GM20431 (cell line): ENCODE data around the gene EVI5.
"Not testable (repeated sequence)": the region's sequence is repeated elsewhere in the genome, so short reads cannot be mapped to it uniquely, and the experiment has no call there.

Experiments
- in situ Hi-C: fragments of 300-500 bp; cut with MseI, MboI; formaldehyde crosslinking; loops from one replicate; pipeline ENCODE4 v1.15.0; 2020; ENCODE audit warnings: low sequenced_read_pairs; ENCODE audit not compliant: unreplicated experiment

Gene EVI5

GRCh38 chr1:92707292-92707691 lies 77.6 kb downstream of the EVI5 start:
- in situ Hi-C loops = no loop called here

GRCh38 chr1:92705446-92705845 lies 79.5 kb downstream of the EVI5 start:
- in situ Hi-C loops = no loop called here

GRCh38 chr1:92701147-92701546 lies 83.8 kb downstream of the EVI5 start:
- in situ Hi-C loops = no loop called here

- in situ Hi-C loops = no loop called here
These were observed 86.0 kb downstream of the EVI5 start for GRCh38 chr1:92698932-92699331.

GRCh38 chr1:92695104-92695503 lies 89.8 kb downstream of the EVI5 start:
- in situ Hi-C loops = no loop called here

- in situ Hi-C loops = no loop called here
These were observed 93.0 kb downstream of the EVI5 start for GRCh38 chr1:92691925-92692324.

- in situ Hi-C loops = no loop called here
These were observed 94.5 kb downstream of the EVI5 start for GRCh38 chr1:92690212-92690906.

GRCh38 chr1:92679980-92680379 lies 104.9 kb downstream of the EVI5 start:
- in situ Hi-C loops = no loop called here

GRCh38 chr1:92663775-92664174 lies 121.1 kb downstream of the EVI5 start:
- in situ Hi-C loops = no loop called here

- in situ Hi-C loops = no loop called here
These were observed 122.9 kb downstream of the EVI5 start for GRCh38 chr1:92662048-92662447.

GRCh38 chr1:92657701-92658100 lies 127.2 kb downstream of the EVI5 start:
- in situ Hi-C loops = no loop called here

- in situ Hi-C loops = no loop called here
These were observed 129.6 kb downstream of the EVI5 start for GRCh38 chr1:92655197-92655801.

- in situ Hi-C loops = no loop called here
These were observed 131.1 kb downstream of the EVI5 start for GRCh38 chr1:92653605-92654381.

GRCh38 chr1:92640686-92641085 lies 144.2 kb downstream of the EVI5 start:
- in situ Hi-C loops = not testable (repeated sequence)

GRCh38 chr1:92638498-92638897 lies 146.4 kb downstream of the EVI5 start:
- in situ Hi-C loops = no loop called here

- in situ Hi-C loops = not testable (repeated sequence)
These were observed 149.7 kb downstream of the EVI5 start for GRCh38 chr1:92635203-92635602.

GRCh38 chr1:92623187-92623778 lies 161.6 kb downstream of the EVI5 start:
- in situ Hi-C loops = loop anchor here (25.0 kb wide), 1 partner anchor 311 kb away; no protein-coding TSS in a partner anchor

- in situ Hi-C loops = loop anchor here (25.0 kb wide), 1 partner anchor 307 kb away; no protein-coding TSS in a partner anchor
These were observed 165.3 kb downstream of the EVI5 start for GRCh38 chr1:92619466-92620189.

- in situ Hi-C loops = loop anchor here (25.0 kb wide), 1 partner anchor 289 kb away; no protein-coding TSS in a partner anchor
These were observed 183.9 kb downstream of the EVI5 start for GRCh38 chr1:92601044-92601443.

GRCh38 chr1:92599184-92599583 lies 185.7 kb downstream of the EVI5 start:
- in situ Hi-C loops = loop anchor here (10.0 kb wide), 1 partner anchor 114 kb away; the partner anchor contains the start of gene GFI1
